ENCODE data around the gene CRIP2.

DNA sequence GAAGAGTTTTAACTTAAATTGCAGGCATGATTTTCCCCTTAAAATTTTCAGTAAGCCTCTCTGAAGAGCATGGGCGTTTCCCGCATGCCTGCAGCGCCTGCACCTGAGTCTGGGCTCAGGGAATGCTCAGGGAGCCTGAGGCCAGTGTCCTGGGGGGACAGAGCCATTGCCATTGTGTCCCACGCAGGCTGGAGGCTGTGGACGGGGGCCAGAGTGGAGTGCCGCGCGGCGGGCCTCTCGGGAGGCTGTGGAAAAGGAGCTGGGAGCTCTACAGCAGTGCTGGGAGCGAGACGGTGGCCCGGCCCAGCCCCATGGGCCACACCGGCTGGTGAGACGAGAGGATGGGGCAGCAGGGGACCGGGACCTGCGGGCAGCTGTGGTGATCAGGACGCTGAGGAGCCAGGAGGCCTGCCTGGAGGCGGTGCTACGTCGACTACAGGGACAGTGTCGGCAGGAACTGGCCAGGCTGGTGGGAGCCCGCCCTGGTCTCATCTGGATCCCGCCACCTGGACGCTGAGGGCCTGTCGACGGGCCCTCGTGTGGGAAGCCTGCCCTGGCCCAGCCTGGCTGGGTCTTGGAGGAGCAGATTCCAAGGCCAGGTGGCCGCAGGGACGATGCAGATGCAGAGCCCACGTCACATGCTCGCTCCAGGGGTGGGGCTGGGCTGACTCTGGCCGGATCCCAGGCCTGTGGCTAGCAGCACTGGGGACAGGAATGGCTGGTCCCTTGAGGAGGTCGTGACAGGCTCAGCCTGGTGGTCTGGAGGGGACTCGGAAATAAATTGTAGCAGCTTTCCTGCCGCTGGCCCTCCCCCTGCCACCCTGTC is 24.0 kb downstream of the CRIP2 start:
- TF ChIP-seq RAD21 (conservative IDR thresholded peaks at IDR 0.05) (no peak), EZH2 (IDR thresholded peaks at IDR 0.05; ENCODE audit: borderline replicate concordance, insufficient read depth, low read length, poor library complexity, severe bottlenecking) (no peak)
- TF ChIP-seq, protein P1, sequence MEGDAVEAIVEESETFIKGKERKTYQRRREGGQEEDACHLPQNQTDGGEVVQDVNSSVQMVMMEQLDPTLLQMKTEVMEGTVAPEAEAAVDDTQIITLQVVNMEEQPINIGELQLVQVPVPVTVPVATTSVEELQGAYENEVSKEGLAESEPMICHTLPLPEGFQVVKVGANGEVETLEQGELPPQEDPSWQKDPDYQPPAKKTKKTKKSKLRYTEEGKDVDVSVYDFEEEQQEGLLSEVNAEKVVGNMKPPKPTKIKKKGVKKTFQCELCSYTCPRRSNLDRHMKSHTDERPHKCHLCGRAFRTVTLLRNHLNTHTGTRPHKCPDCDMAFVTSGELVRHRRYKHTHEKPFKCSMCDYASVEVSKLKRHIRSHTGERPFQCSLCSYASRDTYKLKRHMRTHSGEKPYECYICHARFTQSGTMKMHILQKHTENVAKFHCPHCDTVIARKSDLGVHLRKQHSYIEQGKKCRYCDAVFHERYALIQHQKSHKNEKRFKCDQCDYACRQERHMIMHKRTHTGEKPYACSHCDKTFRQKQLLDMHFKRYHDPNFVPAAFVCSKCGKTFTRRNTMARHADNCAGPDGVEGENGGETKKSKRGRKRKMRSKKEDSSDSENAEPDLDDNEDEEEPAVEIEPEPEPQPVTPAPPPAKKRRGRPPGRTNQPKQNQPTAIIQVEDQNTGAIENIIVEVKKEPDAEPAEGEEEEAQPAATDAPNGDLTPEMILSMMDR (IDR thresholded peaks at IDR 0.05; ENCODE audit: poor library complexity, severe bottlenecking) = no peak

Data from neural cell (in vitro differentiated cells).